GM18499 (cell line): ENCODE measurements around the gene RPS8.
A peak's percentile ranks its signal among the peaks of the same experiment; 100 is the strongest.
"Not testable (repeated sequence)": the region's sequence is repeated elsewhere in the genome, so short reads cannot be mapped to it uniquely, and the experiment has no call there.

Source experiments
- ATAC-seq: cut with Tn5 transposase; IDR thresholded peaks from one replicate; pipeline ENCODE4 v1.9.1; 2021; ENCODE audit warnings: moderate number of reproducible peaks; ENCODE audit not compliant: insufficient read depth, unreplicated experiment

Gene RPS8

GRCh38 chr1:44817771-44818495 lies 42.6 kb downstream of the RPS8 start:
- no peak for ATAC-seq

DNA sequence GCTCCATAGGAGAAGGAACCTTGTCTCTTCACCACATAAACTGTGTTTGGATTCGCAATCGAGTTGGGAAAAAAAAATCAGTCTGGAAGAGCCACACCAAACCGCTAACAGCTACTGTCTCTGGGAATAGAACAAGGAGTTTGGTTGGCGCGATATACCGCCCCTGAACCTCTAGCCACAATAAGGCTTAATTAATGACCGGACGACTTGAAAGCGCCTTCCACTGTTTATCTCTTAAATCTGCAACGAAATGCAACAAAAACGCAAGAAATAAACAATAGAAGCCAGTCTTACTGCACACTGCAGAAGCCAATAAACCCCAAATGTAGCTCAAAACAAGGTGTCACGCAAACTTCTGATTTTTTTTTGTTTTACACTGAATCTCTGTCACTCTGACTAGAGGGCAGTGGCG lies 43.9 kb downstream of the RPS8 start:
- ATAC-seq = peak; percentile 36

DNA sequence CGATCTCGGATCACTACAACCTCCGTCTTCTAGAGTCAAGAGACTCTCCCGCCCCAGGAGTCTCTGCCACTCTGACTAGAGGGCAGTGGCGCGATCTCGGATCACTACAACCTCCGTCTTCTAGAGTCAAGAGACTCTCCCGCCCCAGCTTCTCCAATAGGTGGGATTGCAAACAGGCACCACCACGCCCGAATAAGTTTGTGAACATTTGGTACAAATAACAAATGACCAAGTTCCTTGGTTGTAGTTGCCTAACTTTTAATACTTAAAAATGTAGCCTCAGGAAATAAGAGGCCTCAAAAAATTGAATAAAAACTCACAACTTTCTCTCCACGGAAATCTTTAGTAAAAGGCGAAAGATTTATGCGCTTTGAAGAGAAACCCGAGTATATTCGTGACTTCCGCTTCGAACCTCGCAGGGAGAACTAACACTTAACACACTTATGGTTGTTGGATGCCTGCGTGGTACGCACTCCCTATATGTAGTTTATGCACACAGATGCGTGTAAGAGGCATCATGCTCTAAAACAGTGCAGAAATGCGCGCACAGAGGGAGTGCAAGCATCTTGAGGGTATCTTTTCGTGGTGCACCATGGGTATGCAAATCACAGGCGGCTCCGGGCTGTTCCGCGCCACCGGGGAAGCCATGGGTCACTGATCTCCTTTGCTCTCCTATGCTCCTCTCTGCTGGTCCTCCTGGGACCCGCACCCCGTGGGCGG lies 44.4 kb downstream of the RPS8 start:
- peak; percentile 50 for ATAC-seq

DNA sequence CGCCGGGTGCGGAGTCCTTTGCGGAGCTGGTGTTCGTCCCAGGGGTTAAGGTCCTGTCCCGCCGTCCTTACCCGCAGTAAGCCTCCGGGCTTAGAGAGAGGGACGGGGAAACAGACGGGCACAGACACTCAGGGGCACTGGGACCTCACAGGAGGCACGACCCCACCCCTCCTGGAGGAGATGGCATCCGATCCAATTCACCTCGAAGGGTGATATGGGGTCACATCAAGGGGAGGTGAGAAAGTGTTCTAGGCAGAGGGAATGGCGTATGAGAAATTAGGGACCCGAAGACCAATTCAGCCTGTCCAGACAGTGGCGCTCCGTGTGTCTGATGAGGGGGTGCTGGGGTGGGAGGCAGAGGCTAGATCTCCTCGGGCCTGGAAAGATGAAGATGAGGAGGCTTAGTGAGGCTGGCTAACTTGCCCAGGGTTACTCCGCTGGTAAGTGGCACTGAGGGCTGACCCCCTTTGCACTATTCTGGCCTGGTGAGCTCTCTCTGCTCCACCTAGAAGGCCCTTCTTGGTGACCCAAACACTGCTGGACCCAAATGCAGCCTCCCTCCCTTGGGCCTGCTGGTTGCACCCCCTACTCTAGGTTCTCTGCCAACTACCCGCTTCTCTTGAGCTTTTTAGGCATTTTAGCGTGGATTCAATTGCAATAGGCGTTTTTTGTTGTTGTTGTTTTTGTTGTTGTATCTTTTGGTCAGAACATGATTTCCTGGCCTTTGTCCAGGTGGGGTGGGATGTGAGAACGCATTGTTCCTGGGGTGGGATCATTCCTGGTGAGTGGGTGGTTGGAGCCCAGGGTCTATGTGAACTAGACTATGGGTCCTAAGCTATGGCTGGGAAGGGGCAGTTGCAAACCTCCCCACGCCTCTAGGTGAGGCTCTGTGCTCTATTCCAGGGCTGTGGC lies 45.2 kb downstream of the RPS8 start:
- ATAC-seq = no peak

DNA sequence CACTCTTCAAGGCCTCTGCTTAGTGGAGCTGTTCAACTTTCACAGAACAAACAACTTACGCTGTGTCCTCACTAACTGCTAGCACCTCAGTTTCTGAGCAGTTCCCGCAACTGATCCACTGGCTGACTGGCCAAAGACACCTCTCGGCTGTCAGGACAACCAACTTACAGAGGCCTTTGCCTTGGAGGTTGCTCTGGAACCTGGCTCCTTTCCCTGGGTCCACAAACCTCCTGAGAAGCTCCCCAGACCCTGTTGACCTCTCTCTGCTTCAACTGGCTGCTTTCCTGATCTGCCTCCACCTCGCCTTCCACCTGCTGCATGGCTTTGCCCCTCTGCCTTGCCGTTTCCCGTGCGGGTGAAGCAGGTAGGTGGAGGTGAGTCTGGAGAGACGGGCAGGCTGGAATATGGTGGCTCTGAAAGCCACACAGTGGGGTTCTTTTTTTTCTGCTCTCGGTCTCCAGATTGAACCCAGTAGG lies 45.9 kb downstream of the RPS8 start:
- ATAC-seq = no peak

- ATAC-seq = no peak
Measured at GRCh38 chr1:44822131-44822701, 46.9 kb downstream of the RPS8 start.

- ATAC-seq = no peak
Measured at GRCh38 chr1:44822981-44823451, 47.7 kb downstream of the RPS8 start.

- not testable (repeated sequence) for ATAC-seq
Measured at GRCh38 chr1:44824392-44824791, 49.1 kb downstream of the RPS8 start.

- ATAC-seq = no peak
Measured at GRCh38 chr1:44826375-44827196, 51.2 kb downstream of the RPS8 start.

- no peak for ATAC-seq
Measured at GRCh38 chr1:44827197-44828002, 52.1 kb downstream of the RPS8 start.

DNA sequence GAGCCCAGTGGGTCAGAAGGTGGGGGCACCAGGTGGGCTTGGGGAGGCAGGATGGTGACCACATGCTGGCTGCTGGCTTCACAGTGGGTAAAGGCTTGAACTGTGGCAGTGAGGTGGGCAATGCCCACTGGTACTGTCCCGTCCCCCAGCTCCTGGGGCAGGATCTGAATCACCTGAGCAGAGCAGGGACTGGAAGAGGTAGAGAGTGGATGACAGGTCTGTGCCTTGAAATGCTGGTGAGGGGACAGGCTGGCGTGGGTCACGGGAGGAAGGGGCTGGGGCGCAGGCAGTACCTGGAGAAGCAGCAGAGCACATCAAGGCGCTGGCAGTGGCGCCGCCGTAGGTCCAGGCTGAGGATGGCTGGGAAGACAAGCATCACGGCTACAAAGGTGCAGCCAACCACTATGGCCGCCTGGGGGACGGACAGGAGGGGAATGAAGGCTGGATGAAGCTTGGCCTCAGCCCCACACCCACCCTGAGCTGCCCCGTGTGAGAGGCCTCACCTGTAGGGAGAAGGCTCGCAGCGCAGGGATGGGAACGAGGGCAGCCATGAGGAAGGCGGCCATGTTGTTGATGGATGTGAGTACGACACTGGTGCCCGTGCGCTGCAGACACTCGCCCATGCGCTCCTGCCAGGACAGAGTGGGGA lies 52.8 kb downstream of the RPS8 start:
- ATAC-seq = no peak
